HS-27A (cell line): ENCODE data around the gene MAFB.

Experiments
- DNase-seq: peaks from one replicate; pipeline ENCODE4 v3.0.0-alpha.2; 2012; ENCODE audit warnings: low read depth, missing footprints

MAFB gene

GRCh38 chr20:40681165-40681564 is 7.9 kb downstream of the MAFB start:
- DNase-seq = no peak

GRCh38 chr20:40680161-40680959 is 8.7 kb downstream of the MAFB start:
- no peak for DNase-seq

- no peak for DNase-seq
Observed at GRCh38 chr20:40679184-40679583, 9.9 kb downstream of the MAFB start.

- no peak for DNase-seq
Observed at GRCh38 chr20:40678286-40678875, 10.7 kb downstream of the MAFB start.

- DNase-seq = no peak
Observed at GRCh38 chr20:40677343-40677924, 11.6 kb downstream of the MAFB start.

- DNase-seq = no peak
Observed at GRCh38 chr20:40676491-40677269, 12.4 kb downstream of the MAFB start.

- DNase-seq = no peak
Observed at GRCh38 chr20:40675599-40676221, 13.3 kb downstream of the MAFB start.

- DNase-seq = no peak
Observed at GRCh38 chr20:40673442-40673841, 15.6 kb downstream of the MAFB start.

GRCh38 chr20:40672095-40672494 is 16.9 kb downstream of the MAFB start:
- DNase-seq = no peak

- no peak for DNase-seq
Observed at GRCh38 chr20:40670253-40670652, 18.8 kb downstream of the MAFB start.

- DNase-seq = no peak
Observed at GRCh38 chr20:40669692-40670091, 19.3 kb downstream of the MAFB start.

- no peak for DNase-seq
Observed at GRCh38 chr20:40668449-40669228, 20.4 kb downstream of the MAFB start.

GRCh38 chr20:40667503-40667902 is 21.5 kb downstream of the MAFB start:
- no peak for DNase-seq

- no peak for DNase-seq
Observed at GRCh38 chr20:40666336-40666735, 22.7 kb downstream of the MAFB start.

GRCh38 chr20:40664891-40665290 is 24.1 kb downstream of the MAFB start:
- no peak for DNase-seq

GRCh38 chr20:40663991-40664880 is 24.8 kb downstream of the MAFB start:
- no peak for DNase-seq

- no peak for DNase-seq
Observed at GRCh38 chr20:40663304-40663790, 25.7 kb downstream of the MAFB start.

- DNase-seq = no peak
Observed at GRCh38 chr20:40659567-40659966, 29.5 kb downstream of the MAFB start.

- DNase-seq = no peak
Observed at GRCh38 chr20:40658509-40658908, 30.5 kb downstream of the MAFB start.

- no peak for DNase-seq
Observed at GRCh38 chr20:40657526-40657925, 31.5 kb downstream of the MAFB start.
